ENCODE data around the gene SEMA4A. TPM values are rescaled to one million over a fixed set of nuclear protein-coding genes. Genes with fewer than 3 reads are reported as not detected.

Gene SEMA4A
- total and polyA plus RNA-seq, 2 donors (not counting 1 experiment from before 2014, with no cell fraction given): 0.27 to 0.99 TPM

DNA sequence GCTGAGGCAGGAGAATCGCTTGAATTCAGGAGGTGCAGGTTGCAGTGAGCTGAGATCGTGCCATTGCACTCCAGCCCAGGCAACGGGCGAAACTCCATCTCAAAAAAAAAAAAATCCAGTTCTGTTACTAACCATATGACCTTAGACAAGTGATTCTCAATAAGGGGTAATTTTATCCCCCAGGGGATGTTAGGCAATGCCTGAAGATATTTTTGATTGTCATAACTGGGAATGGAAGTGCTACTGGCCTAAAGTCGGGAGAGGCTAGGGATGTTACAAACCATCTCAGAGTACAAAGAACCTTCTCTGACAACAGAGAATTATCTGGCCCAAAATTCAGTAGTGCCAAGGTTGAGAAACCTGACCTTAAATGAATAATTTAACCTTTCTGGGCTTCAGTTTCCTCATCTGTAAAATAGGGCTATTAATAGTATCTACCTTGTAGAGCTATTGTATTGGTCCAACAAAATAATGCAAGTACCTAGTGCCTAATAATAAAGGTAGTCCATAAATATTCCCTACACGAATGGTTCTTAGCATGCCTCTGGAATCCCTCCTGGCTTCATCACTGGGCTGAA is 44.6 kb upstream of the SEMA4A start:
- TF ChIP-seq, protein P1, sequence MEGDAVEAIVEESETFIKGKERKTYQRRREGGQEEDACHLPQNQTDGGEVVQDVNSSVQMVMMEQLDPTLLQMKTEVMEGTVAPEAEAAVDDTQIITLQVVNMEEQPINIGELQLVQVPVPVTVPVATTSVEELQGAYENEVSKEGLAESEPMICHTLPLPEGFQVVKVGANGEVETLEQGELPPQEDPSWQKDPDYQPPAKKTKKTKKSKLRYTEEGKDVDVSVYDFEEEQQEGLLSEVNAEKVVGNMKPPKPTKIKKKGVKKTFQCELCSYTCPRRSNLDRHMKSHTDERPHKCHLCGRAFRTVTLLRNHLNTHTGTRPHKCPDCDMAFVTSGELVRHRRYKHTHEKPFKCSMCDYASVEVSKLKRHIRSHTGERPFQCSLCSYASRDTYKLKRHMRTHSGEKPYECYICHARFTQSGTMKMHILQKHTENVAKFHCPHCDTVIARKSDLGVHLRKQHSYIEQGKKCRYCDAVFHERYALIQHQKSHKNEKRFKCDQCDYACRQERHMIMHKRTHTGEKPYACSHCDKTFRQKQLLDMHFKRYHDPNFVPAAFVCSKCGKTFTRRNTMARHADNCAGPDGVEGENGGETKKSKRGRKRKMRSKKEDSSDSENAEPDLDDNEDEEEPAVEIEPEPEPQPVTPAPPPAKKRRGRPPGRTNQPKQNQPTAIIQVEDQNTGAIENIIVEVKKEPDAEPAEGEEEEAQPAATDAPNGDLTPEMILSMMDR (conservative IDR thresholded peaks at IDR 0.05 in 1 of 2, IDR thresholded peaks at IDR 0.05 in 1 of 2; ENCODE audit: low read depth in 1 of 2, low read length in 2 of 2): no peak
- TF ChIP-seq EZH2 (IDR thresholded peaks at IDR 0.05; ENCODE audit: low read length, missing control alignments): no peak
- Histone ChIP-seq H3K9me3 (ENCODE audit: control insufficient read depth, insufficient read depth, low read depth, low read length) (no peaks in the 10 kb centered on the region), H3K79me2 (ENCODE audit: control insufficient read depth, insufficient read depth, low read length) (peaks cover 5% of the 10 kb centered on the region), H2AFZ (ENCODE audit: low read length) (no peak overlapping the region), H3K9ac (ENCODE audit: insufficient read depth, low read length) (no peak overlapping the region), H4K20me1 (ENCODE audit: control insufficient read depth, extremely low read depth, insufficient read depth, low read length) (no peaks in the 10 kb centered on the region), H3K36me3 (ENCODE audit: control insufficient read depth, insufficient read depth, low read length) (no peaks in the 10 kb centered on the region), H3K27me3 (ENCODE audit: control insufficient read depth, insufficient read depth, low read length) (no peaks in the 10 kb centered on the region), H3K27ac (ENCODE audit: insufficient read depth, low read length) (no peak overlapping the region), H3K4me2 (ENCODE audit: extremely low read depth, insufficient read depth, low read length) (no peak overlapping the region), H3K4me3 (replicated peaks in 1 of 4; ENCODE audit: control extremely low read depth in 1 of 4, insufficient read depth in 1 of 4, low read depth in 3 of 4, low read length in 4 of 4) (no peak overlapping the region), H3K4me1 (ENCODE audit: control insufficient read depth, extremely low read depth, insufficient read depth, low read length) (peaks cover 37% of the 10 kb centered on the region)
- DNase-seq (ENCODE audit: low read depth in 2 of 2): no peak

DNA sequence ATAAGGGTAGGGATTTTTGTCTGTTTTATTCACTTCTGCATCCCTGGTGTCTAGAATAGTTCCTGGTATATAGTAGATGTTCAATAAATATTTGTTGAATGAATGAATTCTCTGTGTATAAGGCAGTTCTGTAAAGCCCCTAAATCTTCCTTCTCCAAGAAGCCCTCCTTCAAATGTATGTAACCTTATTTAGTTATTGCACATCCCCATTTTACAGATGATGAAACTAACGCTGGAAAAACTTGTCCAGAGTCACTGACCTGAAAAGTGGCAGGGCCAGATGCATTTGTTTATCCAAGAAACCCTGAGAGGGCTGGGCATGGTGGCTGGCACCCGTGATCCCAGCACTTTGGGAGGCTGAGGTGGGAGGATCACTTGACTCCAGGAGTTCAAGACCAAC is 43.1 kb upstream of the SEMA4A start:
- Histone ChIP-seq H4K20me1 (ENCODE audit: control insufficient read depth, extremely low read depth, insufficient read depth, low read length) (no peaks in the 10 kb centered on the region), H3K9me3 (ENCODE audit: control insufficient read depth, insufficient read depth, low read depth, low read length) (no peaks in the 10 kb centered on the region), H3K79me2 (ENCODE audit: control insufficient read depth, insufficient read depth, low read length) (peaks cover 9% of the 10 kb centered on the region), H3K27me3 (ENCODE audit: control insufficient read depth, insufficient read depth, low read length) (no peaks in the 10 kb centered on the region), H3K4me3 (replicated peaks in 1 of 4; ENCODE audit: control extremely low read depth in 1 of 4, insufficient read depth in 1 of 4, low read depth in 3 of 4, low read length in 4 of 4) (no peak overlapping the region), H2AFZ (ENCODE audit: low read length) (no peak overlapping the region), H3K36me3 (ENCODE audit: control insufficient read depth, insufficient read depth, low read length) (no peaks in the 10 kb centered on the region), H3K4me1 (ENCODE audit: control insufficient read depth, extremely low read depth, insufficient read depth, low read length) (peaks cover 28% of the 10 kb centered on the region), H3K9ac (ENCODE audit: insufficient read depth, low read length) (no peak overlapping the region), H3K4me2 (ENCODE audit: extremely low read depth, insufficient read depth, low read length) (no peak overlapping the region), H3K27ac (ENCODE audit: insufficient read depth, low read length) (no peak overlapping the region)
- TF ChIP-seq, protein P1 (conservative IDR thresholded peaks at IDR 0.05 in 1 of 2, IDR thresholded peaks at IDR 0.05 in 1 of 2; ENCODE audit: low read depth in 1 of 2, low read length in 2 of 2): no peak
- TF ChIP-seq EZH2 (IDR thresholded peaks at IDR 0.05; ENCODE audit: low read length, missing control alignments): no peak
- no peak for DNase-seq (ENCODE audit: low read depth in 2 of 2)

DNA sequence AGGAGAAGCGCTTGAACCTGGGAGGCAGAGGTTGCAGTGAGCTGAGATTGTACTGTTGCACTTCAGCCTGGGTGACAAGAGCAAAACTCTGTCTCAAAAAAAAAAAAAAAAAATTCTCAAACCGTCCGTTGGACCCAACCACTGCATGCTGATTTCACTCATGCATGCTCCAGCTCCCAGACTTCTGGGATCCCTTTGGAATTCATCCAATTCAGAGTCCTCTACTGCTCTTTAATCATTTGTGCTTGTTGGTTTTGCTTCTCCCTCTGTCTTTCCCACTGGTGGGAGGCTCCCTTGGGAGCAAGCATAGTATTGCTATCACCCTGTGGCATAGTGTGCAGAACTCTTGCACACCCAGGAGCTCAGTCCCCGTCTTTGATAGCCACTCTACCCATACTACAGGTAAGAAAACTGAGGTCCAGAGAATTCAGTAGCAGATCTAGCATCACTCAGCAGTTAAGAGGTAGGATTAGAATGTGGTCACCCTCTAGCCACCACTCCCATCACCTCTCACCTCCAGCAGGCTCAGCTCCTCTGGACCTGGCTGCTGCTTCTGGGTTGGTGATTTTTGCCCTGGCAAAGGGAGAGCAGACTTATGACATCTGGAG is 41.9 kb upstream of the SEMA4A start:
- H3K79me2 ChIP-seq (ENCODE audit: control insufficient read depth, insufficient read depth, low read length): peaks cover 21% of the 10 kb centered on the region
- no peak overlapping the region for H3K4me2 ChIP-seq (ENCODE audit: extremely low read depth, insufficient read depth, low read length)

More for the DNA sequence above, 41.9 kb upstream of the SEMA4A start:
- Histone ChIP-seq H3K9me3 (ENCODE audit: control insufficient read depth, insufficient read depth, low read depth, low read length) (no peaks in the 10 kb centered on the region), H3K36me3 (ENCODE audit: control insufficient read depth, insufficient read depth, low read length) (no peaks in the 10 kb centered on the region), H3K4me1 (ENCODE audit: control insufficient read depth, extremely low read depth, insufficient read depth, low read length) (peaks cover 22% of the 10 kb centered on the region), H3K9ac (ENCODE audit: insufficient read depth, low read length) (no peak overlapping the region), H3K27ac (ENCODE audit: insufficient read depth, low read length) (no peak overlapping the region), H3K4me3 (replicated peaks in 1 of 4; ENCODE audit: control extremely low read depth in 1 of 4, insufficient read depth in 1 of 4, low read depth in 3 of 4, low read length in 4 of 4) (no peak overlapping the region), H2AFZ (ENCODE audit: low read length) (no peak overlapping the region), H4K20me1 (ENCODE audit: control insufficient read depth, extremely low read depth, insufficient read depth, low read length) (peaks cover 3% of the 10 kb centered on the region), H3K27me3 (ENCODE audit: control insufficient read depth, insufficient read depth, low read length) (no peaks in the 10 kb centered on the region)
- TF ChIP-seq, protein P1 (conservative IDR thresholded peaks at IDR 0.05 in 1 of 2, IDR thresholded peaks at IDR 0.05 in 1 of 2; ENCODE audit: low read depth in 1 of 2, low read length in 2 of 2): no peak
- no peak for TF ChIP-seq EZH2 (IDR thresholded peaks at IDR 0.05; ENCODE audit: low read length, missing control alignments)
- DNase-seq (ENCODE audit: low read depth in 2 of 2): peak in 1 of 2 donors; percentile 55
